ENCODE results near the gene EYA4.

- no peak for TF ChIP-seq CTCF (conservative IDR thresholded peaks at IDR 0.05; ENCODE audit: low read length)
- no peak for TF ChIP-seq EZH2phosphoT487 (IDR thresholded peaks at IDR 0.05; ENCODE audit: borderline replicate concordance)
Observed at GRCh38 chr6:133547136-133547535, 306.0 kb downstream of the EYA4 start.
